Neural cell (in vitro differentiated cells): ENCODE measurements around the gene CARMIL1. TPM values are rescaled to one million over a fixed set of nuclear protein-coding genes. Genes with fewer than 3 reads are reported as not detected.

ENCODE experiments used
- H2AFZ ChIP-seq: fragments of 200-600, 300-800 bp; sonication (generic), shearing (Covaris generic); 2 replicates; pipeline ENCODE4 v1.6.0; 2014; ENCODE audit warnings: low read depth, mild to moderate bottlenecking, antibody characterized with exemption, low read length, moderate library complexity
- H3F3A ChIP-seq: fragments of 200-600 bp; shearing (Covaris generic); 2 replicates; pipeline ENCODE4 v1.6.1; 2016; ENCODE audit warnings: mild to moderate bottlenecking, moderate library complexity, mixed read lengths, antibody characterized with exemption, low read length; ENCODE audit not compliant: insufficient read depth, poor library complexity, severe bottlenecking
- H3K27ac ChIP-seq: fragments of 200-600, 300-800 bp; sonication (generic), shearing (Covaris generic); 2 replicates; pipeline ENCODE4 v1.5.1; 2014; ENCODE audit warnings: mild to moderate bottlenecking, low read length, moderate library complexity
- H3K27me3 ChIP-seq: fragments of 300-800, 200-600 bp; sonication (generic), shearing (Covaris generic); 2 replicates; pipeline ENCODE4 v1.6.0; 2014; ENCODE audit warnings: mild to moderate bottlenecking, low read depth, low read length, moderate library complexity; ENCODE audit not compliant: insufficient read depth
- H3K36me3 ChIP-seq: fragments of 300-800, 200-600 bp; sonication (generic), shearing (Covaris generic); 2 replicates; pipeline ENCODE4 v1.5.1; 2014; ENCODE audit warnings: mild to moderate bottlenecking, antibody characterized with exemption, low read length, moderate library complexity; ENCODE audit not compliant: insufficient read depth
- H3K4me2 ChIP-seq: fragments of 300-800, 200-600 bp; sonication (generic), shearing (Covaris generic); 2 replicates; pipeline ENCODE4 v1.6.0; 2014; ENCODE audit warnings: mild to moderate bottlenecking, low read length
- H3K4me3 ChIP-seq: fragments of 300-800, 200-600 bp; sonication (generic), shearing (Covaris generic); 2 replicates; pipeline ENCODE4 v1.5.1; 2014; ENCODE audit warnings: mild to moderate bottlenecking, low read length, moderate library complexity
- H3K79me2 ChIP-seq: fragments of 200-600 bp; shearing (Covaris generic); replicated peaks from 2 replicates; pipeline ENCODE4 v1.6.0; 2014; ENCODE audit warnings: mild to moderate bottlenecking, low read length, moderate library complexity; ENCODE audit not compliant: insufficient read depth
- H3K9ac ChIP-seq: fragments of 300-800, 200-600 bp; sonication (generic), shearing (Covaris generic); 2 replicates; pipeline ENCODE4 v1.6.1; 2016; ENCODE audit warnings: mild to moderate bottlenecking, low read length, mixed read lengths
- H3K9me2 ChIP-seq: fragments of 200-600 bp; shearing (Covaris generic); 2 replicates; pipeline ENCODE4 v1.6.1; 2016; ENCODE audit warnings: mild to moderate bottlenecking, low read length, mixed read lengths; ENCODE audit not compliant: insufficient read depth
- H3K9me3 ChIP-seq: fragments of 200-600, 300-800 bp; sonication (generic), shearing (Covaris generic); 2 replicates; pipeline ENCODE4 v1.6.1; 2016; ENCODE audit warnings: mild to moderate bottlenecking, mixed run types, low read length, moderate library complexity, mixed read lengths
- H4K20me1 ChIP-seq: fragments of 200-600 bp; shearing (Covaris generic); 2 replicates; pipeline ENCODE4 v1.6.1; 2016; ENCODE audit warnings: mild to moderate bottlenecking, mixed run types; ENCODE audit not compliant: insufficient read depth
- CTCF ChIP-seq: fragments of 450-650 bp; IDR thresholded peaks from 2 replicates; pipeline ENCODE4 v1.5.1; 2014; ENCODE audit warnings: antibody characterized with exemption, mild to moderate bottlenecking, moderate library complexity; ENCODE audit not compliant: poor library complexity, severe bottlenecking
- EP300 ChIP-seq: fragments of 450-650 bp; conservative IDR thresholded peaks from 2 replicates; pipeline ENCODE4 v1.6.1; 2014; ENCODE audit warnings: antibody characterized with exemption, mild to moderate bottlenecking, moderate library complexity; ENCODE audit not compliant: poor library complexity, severe bottlenecking
- EZH2 ChIP-seq: fragments of 200-600, 300-800 bp; shearing (Covaris generic), sonication (generic); IDR thresholded peaks from 2 replicates; pipeline ENCODE4 v1.6.1; 2014; ENCODE audit warnings: antibody characterized with exemption, low read length, borderline replicate concordance, mild to moderate bottlenecking; ENCODE audit not compliant: insufficient read depth, poor library complexity, severe bottlenecking
- MXI1 ChIP-seq: fragments of 450-650 bp; conservative IDR thresholded peaks from 2 replicates; pipeline ENCODE4 v1.6.1; 2014; ENCODE audit warnings: antibody characterized with exemption, mild to moderate bottlenecking; ENCODE audit not compliant: poor library complexity, severe bottlenecking
- POLR2AphosphoS5 ChIP-seq: IDR thresholded peaks from 2 replicates; pipeline ENCODE4 v1.6.1; 2012
- RAD21 ChIP-seq: fragments of 450-650 bp; conservative IDR thresholded peaks from 2 replicates; pipeline ENCODE4 v1.6.1; 2014; ENCODE audit warnings: antibody characterized with exemption, mild to moderate bottlenecking, moderate library complexity
- REST ChIP-seq: IDR thresholded peaks from 2 replicates; pipeline ENCODE4 v1.6.1; 2012; ENCODE audit warnings: borderline replicate concordance
- SMC3 ChIP-seq: fragments of 450-650 bp; conservative IDR thresholded peaks from 2 replicates; pipeline ENCODE4 v1.6.1; 2014; ENCODE audit warnings: antibody characterized with exemption, mild to moderate bottlenecking, moderate library complexity; ENCODE audit not compliant: poor library complexity
- TAF1 ChIP-seq: IDR thresholded peaks from 2 replicates; pipeline ENCODE4 v1.6.1; 2012; ENCODE audit warnings: low read depth
- polyA plus RNA-seq: library from polyadenylated mRNA; depleted of rRNA; stranded (reverse); fragments of >200 nt; gene quantifications from 2 replicates; pipeline ENCODE4 v1.2.3, GENCODE V29; 2014

Gene CARMIL1
- polyA plus RNA-seq, 1 donor from 2014 or later = 5.3 TPM

- no peaks in the 10 kb centered on the region for H3K27me3 ChIP-seq
- TF ChIP-seq POLR2AphosphoS5 (no peak), REST (no peak), EP300 (no peak), TAF1 (no peak), MXI1 (no peak), CTCF (no peak), SMC3 (no peak), RAD21 (no peak), EZH2 (no peak)
Observed at GRCh38 chr6:25596928-25597818, 318.0 kb downstream of the CARMIL1 start.

GRCh38 chr6:25599516-25600085, 320.4 kb downstream of the CARMIL1 start:
- no peaks in the 10 kb centered on the region for H3K27me3 ChIP-seq
- no peaks in the 10 kb centered on the region for H3K9me2 ChIP-seq

More at GRCh38 chr6:25596928-25597818, 318.0 kb downstream of the CARMIL1 start:
- no peak overlapping the region for H2AFZ ChIP-seq
- no peaks in the 10 kb centered on the region for H3K79me2 ChIP-seq
- H3K4me3 ChIP-seq = no peak overlapping the region
- no peak overlapping the region for H3K9ac ChIP-seq
- H3K9me2 ChIP-seq = no peaks in the 10 kb centered on the region
- H3K36me3 ChIP-seq = no peaks in the 10 kb centered on the region
- no peaks in the 10 kb centered on the region for H4K20me1 ChIP-seq
- no peak overlapping the region for H3K27ac ChIP-seq
- H3K9me3 ChIP-seq = no peaks in the 10 kb centered on the region
- H3K4me2 ChIP-seq = no peak overlapping the region
- no peaks in the 10 kb centered on the region for H3F3A ChIP-seq

More at GRCh38 chr6:25599516-25600085, 320.4 kb downstream of the CARMIL1 start:
- no peak overlapping the region for H2AFZ ChIP-seq
- H3K9ac ChIP-seq = no peak overlapping the region
- H4K20me1 ChIP-seq = no peaks in the 10 kb centered on the region
- no peaks in the 10 kb centered on the region for H3F3A ChIP-seq
- H3K27ac ChIP-seq = no peak overlapping the region
- no peaks in the 10 kb centered on the region for H3K36me3 ChIP-seq
- no peak overlapping the region for H3K4me2 ChIP-seq
- H3K79me2 ChIP-seq = no peaks in the 10 kb centered on the region
- TF ChIP-seq RAD21 (no peak), TAF1 (no peak), POLR2AphosphoS5 (no peak), EP300 (no peak), MXI1 (no peak), SMC3 (no peak), CTCF (no peak), EZH2 (no peak), REST (no peak)
- no peaks in the 10 kb centered on the region for H3K9me3 ChIP-seq
- H3K4me3 ChIP-seq = no peak overlapping the region
